GM12891 (cell line): ENCODE data around the gene TDRD12.

ENCODE experiments used
- POLR2A ChIP-seq: IDR thresholded peaks from 2 replicates; pipeline ENCODE4 v1.6.1; 2011; ENCODE audit warnings: low read depth, low read length, control low read depth
- POLR2AphosphoS5 ChIP-seq: IDR thresholded peaks from 2 replicates; pipeline ENCODE4 v1.6.1; 2011; ENCODE audit warnings: low read depth, low read length, control low read depth
- POU2F2 ChIP-seq: IDR thresholded peaks from 2 replicates; pipeline ENCODE4 v1.6.1; 2011; ENCODE audit warnings: low read depth, mild to moderate bottlenecking, control low read depth, low read length, moderate library complexity
- SPI1 ChIP-seq: IDR thresholded peaks from 2 replicates; pipeline ENCODE4 v1.6.1; 2011; ENCODE audit warnings: low read depth, low read length, control low read depth
- TAF1 ChIP-seq: IDR thresholded peaks from 2 replicates; pipeline ENCODE4 v1.6.1; 2011; ENCODE audit warnings: low read depth, low read length, control low read depth

DNA sequence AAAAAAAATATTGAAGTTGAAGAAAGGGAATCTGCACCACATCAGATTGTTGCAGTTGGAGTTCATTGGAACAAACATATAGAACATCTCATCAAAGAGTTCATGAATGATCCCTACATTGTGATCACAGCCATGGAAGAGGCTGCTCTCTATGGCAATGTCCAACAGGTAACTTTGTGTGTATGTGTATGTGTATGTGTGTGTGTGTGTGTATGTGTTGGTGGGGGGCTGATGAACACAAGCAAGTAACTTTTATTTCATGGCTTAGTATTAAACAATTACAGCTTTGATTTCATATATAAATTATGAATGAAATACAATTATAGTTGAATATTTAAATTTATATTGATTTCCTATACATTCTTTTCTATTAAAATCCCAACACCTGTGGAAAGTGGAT lies 80.6 kb downstream of the TDRD12 start:
- TF ChIP-seq POLR2AphosphoS5: no peak
- no peak for TF ChIP-seq POLR2A
- TF ChIP-seq SPI1: no peak
- TF ChIP-seq POU2F2: no peak
- TF ChIP-seq TAF1: no peak
